GM21529 (cell line): ENCODE results near the gene IFNGR2.
"Not testable (repeated sequence)": the region's sequence is repeated elsewhere in the genome, so short reads cannot be mapped to it uniquely, and the experiment has no call there.

Experiments used
- ATAC-seq: cut with Tn5 transposase; IDR thresholded peaks from one replicate; pipeline ENCODE4 v1.9.1; 2021; ENCODE audit not compliant: unreplicated experiment

Gene IFNGR2

DNA sequence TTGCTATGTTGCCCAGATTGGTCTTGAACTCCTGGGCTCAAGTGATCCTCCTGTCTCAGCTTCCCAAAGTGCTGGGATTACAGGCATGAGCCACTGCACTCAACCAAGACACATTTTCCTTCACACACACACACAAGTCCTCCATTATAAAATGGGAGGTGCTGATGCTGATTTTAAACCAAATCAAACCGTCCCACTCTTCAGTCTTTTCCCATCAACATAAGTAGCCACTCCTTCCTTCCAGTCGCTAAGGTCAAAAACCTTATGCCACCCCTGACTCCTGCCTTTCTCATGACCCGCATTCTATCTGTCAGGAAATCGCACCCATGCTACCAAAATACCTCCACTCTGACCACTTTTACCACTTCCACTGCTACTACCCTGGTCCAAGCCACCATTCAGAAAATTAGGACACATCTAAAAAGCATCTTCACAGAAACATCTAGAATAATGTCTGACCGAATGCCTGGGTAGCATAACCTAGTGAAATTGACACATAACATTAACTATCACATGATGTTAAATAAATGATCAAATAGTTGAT lies 28.0 kb upstream of the IFNGR2 start:
- ATAC-seq: no peak

DNA sequence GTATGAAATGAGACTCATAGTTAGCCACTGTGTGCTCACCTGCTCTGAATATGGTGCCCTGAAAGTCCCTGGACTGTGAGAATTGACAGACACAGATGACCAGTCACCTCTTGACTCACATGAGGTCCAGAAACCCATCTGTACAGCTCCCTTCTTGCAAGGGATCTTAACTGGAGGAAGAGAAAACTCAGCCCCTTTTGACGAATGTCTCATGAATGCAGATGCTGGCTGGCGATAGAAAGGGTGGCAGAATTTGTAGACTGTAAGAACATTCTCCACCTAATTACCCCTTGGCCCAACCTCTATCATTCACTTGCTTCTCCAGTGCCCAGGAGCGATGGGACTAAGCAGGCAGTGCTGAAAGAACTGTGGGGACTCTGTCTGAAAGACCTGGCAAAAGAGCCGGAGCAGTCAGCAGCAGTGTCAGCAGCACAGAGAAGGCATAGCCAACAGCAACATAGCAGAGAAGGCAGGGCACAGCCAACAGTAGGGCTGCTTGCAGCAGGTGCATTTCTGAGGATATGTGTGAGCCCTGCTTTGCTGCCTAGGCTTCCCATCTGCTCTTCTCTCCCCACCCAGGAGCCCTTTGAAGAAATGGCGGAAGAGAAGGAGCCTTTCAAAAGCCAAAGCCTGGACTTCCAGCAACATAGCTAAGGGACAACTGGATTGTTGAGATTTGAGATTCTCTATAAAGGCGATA lies 25.8 kb upstream of the IFNGR2 start:
- ATAC-seq: no peak

DNA sequence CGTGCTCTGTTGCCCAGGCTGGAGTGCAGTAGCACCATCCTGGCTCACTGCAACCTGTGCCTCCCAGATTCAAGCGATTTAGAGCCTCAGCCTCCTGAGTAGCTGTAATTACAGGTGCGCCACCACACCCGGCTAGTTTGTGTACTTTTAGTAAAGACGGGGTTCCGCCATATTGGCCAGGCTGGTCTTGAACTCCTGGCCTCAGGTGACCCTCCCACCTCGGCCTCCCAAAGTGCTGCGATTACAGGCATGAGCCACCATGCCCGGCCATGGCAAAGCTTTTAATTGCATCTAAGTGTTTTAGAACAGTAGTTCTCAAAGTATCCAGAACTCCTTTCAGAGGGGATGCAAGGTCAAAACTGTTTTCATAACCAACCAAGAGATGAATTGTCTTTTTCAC lies 25.1 kb upstream of the IFNGR2 start:
- no peak for ATAC-seq

GRCh38 chr21:33379934-33380333 lies 23.3 kb upstream of the IFNGR2 start:
- ATAC-seq: not testable (repeated sequence)

- ATAC-seq: peak; percentile 58
Observed at GRCh38 chr21:33380483-33380998, 22.7 kb upstream of the IFNGR2 start.

DNA sequence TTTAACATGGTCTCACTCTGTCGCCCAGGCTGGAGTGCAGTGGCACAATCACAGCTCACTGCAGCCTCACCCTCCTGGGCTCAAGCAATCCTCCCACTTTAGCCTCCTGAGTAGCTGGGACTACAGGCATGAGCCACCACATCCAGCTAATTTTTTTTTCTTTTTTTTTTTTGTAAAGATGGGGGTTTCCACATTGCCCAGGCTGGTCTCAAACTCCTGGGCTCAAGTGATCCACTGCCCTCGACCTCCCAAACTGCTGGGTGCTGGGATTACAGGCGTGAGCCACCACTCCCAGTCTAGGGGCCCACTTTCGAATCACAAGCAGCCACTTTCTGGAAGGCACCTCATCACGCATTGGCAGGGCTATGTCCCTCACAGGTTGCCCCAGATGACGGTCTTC lies 21.8 kb upstream of the IFNGR2 start:
- not testable (repeated sequence) for ATAC-seq

DNA sequence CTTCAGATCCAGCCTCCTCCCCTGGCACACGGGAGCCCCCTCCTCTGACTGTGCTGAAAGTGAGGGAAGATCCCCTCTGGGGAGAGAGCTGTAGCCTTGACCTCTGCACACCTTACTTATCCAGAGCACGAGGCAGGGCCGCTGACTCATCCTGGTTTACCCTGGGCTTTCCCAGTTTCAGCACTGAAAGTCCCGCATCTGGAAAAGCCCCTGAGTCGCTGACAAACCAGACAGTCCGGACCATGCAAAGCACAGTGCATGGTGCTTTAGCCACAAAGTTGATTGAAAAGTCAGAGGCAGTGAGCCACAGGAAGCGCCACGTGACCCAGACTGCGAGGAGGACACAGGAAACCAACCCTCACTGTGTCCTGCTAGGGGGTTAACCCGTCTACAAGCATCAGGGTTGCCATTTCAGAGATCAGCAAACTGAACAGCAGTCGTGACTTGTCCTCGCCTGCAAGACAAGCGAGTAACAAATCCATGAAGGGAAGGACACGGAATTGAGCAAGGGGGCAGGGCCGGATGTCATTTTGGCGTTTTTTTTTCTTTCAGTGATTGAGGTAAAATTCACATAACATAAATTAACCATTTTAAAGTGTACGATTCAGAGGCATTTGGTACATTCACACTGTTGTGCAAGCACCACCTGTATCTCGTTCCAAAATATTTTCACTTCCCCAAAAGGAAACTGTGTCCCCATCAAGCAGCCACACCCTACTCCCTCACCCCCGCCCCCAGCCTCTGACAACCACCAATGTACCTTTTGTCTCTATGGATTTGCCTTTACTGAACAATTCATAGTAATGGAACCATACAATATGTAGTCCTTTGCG lies 19.9 kb upstream of the IFNGR2 start:
- peak; percentile 73 for ATAC-seq

- no peak for ATAC-seq
Observed at GRCh38 chr21:33384841-33385331, 18.3 kb upstream of the IFNGR2 start.

GRCh38 chr21:33386222-33386784 lies 16.9 kb upstream of the IFNGR2 start:
- ATAC-seq: no peak

DNA sequence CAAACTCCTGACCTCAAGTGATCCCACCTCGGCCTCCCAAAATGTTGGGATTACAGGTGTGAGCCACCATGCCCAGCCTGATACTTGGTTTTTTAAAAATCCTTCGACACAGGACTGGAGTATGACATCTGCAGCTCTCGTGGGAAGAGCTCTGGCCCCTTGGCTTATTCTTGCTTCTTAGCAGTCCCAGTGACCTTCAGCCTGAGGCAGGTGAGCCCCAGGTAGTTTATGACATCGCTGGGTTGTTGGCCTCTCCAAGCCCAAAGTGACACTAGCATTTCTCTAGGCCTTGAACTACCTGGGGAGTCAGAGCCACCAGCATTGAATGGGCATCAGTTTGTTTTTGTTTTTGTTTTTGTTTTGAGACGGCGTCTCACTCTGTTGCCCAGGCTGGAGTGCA lies 15.9 kb upstream of the IFNGR2 start:
- ATAC-seq: no peak

GRCh38 chr21:33388188-33388587 lies 15.0 kb upstream of the IFNGR2 start:
- no peak for ATAC-seq

DNA sequence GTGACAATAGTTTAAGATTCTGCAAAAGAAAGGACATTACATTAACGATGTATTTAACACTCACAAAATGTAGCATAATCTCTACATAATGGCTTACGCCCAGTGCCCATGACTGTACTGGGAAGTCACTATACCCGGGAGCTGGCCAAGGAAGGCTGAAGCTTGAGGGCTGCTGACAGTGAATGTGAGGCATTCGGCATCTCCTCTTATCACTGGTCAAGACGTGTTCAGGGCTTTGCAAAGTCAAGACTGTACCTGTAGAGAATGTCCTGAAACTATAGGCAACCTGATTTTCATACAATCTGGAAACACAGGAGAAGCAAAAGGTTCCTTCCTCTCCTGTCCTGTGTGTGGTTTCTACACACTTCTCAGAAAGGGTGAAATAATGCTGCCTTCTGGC lies 12.7 kb upstream of the IFNGR2 start:
- no peak for ATAC-seq

GRCh38 chr21:33391656-33392055 lies 11.6 kb upstream of the IFNGR2 start:
- no peak for ATAC-seq

GRCh38 chr21:33392284-33392985 lies 10.8 kb upstream of the IFNGR2 start:
- no peak for ATAC-seq

DNA sequence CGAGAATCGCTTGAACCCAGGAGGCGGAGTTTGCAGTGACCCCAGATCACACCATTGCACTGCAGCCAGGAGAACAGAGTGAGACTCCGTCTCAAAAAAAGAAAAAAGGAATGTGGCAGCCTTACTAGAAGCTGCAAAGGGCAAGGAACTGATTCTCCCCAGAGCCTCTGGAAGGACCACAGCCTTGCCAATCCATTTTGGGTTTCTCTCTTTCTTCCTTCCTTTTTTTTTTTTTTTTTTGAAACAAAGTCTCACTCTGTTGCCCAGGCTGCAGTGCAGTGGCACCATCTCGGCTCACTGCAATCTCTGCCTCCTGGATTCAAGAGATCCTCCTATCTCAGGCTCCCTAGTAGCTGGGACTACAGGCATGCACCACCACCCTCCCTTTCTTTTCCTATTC lies 9.9 kb upstream of the IFNGR2 start:
- ATAC-seq: no peak

- no peak for ATAC-seq
Observed at GRCh38 chr21:33394260-33394659, 9.0 kb upstream of the IFNGR2 start.

DNA sequence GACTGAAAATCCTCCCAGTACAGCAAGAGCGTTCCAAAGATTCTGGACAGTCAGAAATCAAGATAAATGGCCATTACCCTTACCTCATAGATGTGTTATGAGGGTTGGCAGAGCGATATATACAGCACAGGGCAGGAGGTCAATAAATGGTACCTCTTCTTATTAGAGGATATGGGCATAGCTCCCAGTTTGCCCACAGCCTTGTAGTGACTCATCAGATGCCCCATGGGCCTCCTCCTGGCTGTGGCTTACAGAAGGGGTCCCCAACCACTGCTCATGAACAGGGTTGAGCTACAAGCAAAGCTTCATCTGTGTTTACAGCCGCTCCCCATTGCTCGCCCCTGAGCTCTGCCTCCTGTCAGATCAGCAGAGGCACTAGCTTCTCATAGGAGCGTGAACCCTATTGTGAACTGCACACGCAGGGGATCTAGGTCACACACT lies 7.3 kb upstream of the IFNGR2 start:
- ATAC-seq: no peak

DNA sequence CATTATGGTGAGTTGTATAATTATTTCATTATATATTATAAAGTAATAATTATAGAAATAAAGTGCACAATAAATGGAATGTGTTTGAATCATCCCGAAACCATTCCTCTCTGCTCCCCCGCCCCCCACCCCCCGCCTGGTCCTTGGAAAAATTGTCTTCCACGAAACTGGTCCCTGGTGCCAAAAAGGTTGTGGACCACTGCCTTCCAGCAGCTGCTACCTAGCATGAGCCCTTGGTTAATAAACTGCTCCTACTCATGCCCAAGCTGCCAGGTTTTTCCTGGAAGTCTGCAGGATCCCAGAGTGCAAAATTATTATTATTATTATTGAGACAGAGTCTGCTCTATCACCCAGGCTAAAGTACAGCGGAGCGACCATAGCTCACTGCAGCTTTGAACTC lies 6.8 kb upstream of the IFNGR2 start:
- ATAC-seq: no peak

DNA sequence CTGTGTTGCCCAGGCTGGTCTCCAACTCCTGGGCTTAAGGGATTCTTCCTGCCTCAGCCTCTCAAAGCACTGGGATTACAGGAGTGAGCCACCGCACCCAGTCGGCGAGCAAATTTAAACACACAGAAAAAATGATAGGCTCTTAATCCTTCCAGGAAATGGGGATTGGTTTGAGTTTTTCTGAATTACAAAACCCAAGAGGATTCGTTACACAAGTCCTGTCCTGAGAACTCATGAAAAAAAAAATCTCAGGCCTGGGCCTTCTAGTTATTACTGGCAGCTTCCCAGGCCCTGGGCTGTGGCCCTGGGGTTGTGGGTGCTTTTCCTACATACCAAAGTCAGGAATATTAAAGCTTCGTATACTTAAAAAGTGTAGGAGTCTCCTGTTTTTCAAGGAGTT lies 6.3 kb upstream of the IFNGR2 start:
- ATAC-seq: no peak

GRCh38 chr21:33397717-33398116 lies 5.5 kb upstream of the IFNGR2 start:
- no peak for ATAC-seq

DNA sequence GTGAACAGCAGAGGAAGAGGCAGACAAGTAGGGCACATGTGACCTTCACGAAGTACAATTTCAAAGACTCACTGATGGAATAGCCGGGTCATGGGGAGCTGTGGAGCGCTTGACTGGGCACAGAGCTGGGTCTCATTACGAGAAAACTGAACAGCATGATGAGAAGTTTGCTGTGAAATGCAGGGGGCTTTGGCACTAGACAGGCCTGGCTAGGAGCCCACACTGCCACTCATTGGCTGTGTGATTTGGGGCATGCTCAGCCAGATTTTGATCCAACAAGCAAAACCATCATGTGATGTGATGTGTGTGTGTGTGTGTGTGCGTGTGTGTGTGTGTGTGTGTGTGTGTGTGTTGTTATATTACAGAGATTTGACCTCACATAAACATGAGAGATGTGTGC lies 4.9 kb upstream of the IFNGR2 start:
- no peak for ATAC-seq
